ENCODE data around the gene IVNS1ABP.
"Not testable (repeated sequence)": the region's sequence is repeated elsewhere in the genome, so short reads cannot be mapped to it uniquely, and the experiment has no call there.

Gene IVNS1ABP

DNA sequence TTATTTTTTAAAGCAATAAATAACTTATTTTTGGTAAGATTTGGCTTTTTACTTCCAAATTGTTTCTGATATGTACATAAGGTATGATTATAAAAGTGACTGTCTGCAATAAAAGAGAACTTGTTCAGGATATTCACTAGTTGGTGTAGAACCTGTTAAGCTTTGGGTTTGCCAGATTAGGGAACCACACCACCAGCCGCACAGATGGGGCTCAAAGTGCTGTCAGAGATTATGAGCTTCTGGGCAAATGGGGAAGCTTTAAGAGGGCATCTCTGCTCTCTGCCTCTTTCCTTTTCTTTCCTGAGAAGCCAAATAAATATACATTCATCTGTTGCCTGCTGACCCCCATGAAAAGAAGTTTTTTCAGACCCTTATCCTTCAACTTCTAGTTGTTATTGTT, 25.4 kb downstream of the IVNS1ABP start:
- no peak for DNase-seq

DNA sequence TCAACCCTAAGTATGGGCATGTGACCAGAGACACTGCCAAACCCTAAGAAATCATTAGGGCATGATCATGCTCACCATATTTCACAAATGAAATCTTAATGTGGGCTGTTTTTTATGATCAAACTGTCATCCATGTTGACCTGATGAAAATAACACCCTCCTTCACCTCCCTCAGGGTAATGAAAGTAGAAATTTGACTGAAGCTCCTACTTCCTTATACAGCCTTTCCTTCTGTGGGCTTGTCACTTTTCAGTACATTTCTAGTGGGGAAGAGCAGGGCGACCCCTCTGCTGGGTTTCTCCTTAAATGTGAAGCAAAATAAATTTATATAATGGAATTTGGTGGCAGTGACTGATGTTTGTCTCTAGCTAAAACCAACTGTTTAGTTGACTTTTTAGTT, 25.9 kb downstream of the IVNS1ABP start:
- DNase-seq = no peak

DNA sequence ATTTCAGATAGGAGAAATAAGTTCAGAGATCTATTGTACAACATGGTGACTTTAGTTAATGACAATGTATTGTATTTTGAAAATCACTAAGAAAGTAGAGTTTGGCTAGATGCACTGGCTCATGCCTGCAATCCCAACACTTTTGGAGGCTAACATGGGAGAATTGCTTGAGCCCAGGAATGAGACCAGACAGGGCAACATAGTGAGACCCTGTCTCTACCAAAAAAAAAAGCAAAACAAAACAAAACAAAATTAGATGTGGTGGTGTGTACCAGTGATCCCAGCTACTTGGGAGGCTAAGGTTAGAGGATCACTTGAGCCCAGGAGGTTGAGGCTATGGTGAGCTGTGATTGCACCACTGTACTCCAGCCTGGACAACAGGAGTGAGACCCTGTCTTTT, 27.2 kb downstream of the IVNS1ABP start:
- no peak for DNase-seq

DNA sequence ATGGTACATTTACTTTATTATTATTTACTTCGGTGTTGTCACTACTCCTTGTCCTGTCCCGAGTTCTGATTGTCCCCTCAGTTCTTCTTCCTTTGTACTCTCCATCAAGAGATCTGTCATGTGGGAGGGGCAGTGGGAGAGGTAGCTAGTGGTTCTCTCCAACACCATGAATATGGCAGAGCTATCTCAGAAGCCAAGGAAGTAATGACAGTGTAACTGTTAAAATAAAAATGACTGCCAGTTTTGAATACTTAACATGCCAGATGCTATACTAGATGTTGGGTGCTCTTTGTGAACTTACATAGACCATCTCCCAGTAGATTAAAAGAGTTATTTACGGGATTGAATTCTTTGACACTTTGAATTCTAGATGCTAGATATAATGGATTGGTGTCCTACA, 28.6 kb downstream of the IVNS1ABP start:
- no peak for DNase-seq

DNA sequence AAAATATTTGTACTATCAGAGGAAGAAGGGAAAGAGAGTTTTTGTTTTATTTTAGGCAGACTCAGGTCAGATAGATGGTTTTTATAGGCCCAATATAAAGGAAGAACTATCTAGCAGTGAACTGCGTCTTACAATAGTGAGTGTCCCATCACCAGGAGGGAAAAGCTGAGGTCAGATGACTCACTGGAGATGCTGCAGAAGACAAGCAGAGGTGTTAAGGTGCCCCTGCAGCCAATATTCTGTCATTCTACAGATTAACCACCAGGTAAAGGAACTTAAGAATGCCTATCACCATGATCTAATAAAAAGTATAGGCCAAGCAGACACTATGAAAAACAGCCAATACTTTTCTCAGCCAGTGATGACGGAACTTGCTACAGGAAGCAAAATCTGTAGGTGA, 29.6 kb downstream of the IVNS1ABP start:
- no peak for DNase-seq

DNA sequence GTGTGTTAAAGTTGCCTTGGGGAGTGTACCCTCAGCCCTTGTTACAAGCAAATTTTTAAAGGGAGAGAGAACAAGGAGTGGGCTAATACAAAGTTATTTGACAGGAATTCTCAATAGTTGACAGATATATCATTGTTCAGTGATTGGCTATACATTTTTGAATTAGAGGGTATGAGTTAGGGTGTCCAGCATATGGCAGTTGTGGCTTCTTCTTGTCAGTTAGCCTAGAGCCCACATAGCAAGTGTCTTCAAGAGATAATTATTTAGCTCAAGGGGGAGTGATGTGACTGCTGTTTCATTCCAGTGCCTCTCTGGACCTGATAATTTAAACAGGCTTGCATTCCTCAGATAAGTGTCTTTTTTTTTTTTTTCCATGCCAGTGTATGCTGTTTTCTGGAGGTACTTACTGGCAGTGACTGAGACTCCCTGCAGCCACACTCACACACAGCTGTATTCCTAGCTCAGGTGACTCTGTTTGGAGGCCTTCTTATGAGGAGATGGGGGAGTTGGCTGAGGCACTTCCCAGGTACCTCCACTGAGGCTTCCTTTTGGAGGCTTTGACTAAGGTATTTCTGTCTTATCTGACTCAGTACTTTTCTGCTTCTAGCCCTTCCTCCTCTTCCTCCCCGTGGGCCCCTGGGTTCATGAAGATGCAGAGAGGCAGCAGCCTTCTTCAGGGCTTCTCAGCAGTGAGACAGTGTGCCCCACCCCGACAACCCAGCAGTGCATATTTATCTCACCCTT, 32.3 kb downstream of the IVNS1ABP start:
- DNase-seq = peak; percentile 17

DNA sequence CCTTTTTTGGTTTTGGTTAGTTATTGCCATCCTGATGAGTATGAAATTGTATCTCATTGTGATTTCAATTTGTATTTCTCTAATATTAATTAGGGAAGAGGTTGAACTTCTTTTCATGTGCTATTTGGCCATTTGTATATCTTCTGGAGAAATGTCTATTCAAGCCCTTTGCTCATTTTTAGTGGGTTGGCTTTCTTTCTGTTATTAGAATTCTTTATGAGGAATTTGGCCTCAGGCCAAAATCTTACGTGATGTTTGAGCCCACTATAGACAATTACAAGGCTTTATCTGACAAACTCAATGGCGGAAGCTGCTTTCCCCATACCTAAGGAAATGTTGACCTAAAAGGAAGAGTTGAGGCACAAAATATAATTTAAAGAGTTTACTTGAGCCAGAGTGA, 32.9 kb downstream of the IVNS1ABP start:
- no peak for DNase-seq

DNA sequence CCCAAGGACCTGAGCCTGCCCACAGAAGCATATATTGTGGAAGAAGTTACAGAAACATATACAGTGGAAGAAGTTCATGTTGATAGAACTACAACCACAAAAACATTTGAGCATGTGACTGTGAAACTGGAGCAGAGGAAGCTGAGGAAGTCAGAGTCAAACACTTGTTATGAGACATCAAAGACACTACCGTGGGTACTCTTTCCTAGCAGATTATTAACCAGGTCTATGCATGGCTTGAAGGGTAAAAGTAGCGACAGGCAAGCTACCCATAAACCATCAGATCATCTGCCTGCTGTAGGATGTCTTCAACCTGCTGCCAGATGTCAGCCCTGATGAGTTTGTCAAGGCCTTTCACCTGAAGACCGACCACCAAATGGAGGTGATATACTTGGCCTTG, 35.8 kb downstream of the IVNS1ABP start:
- no peak for DNase-seq

DNA sequence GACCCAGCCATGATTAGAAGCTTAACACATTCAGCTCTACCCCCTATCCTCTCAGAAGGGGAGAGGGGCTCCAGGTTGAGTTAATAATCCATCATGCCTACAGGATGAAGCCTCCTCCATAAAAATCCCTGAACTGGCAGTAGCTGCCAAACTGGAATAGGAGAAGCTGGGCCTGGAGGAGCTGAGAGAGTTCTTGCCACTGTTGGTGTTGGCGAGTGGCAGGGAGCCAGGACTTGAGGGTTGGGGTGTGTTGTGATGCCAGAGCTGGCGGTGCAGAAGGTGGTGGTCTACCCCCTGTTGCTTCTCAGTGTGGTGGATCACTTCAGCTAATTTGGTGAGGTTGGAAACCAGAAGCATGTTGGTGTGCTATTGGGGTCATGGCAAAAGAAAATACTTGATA, 36.5 kb downstream of the IVNS1ABP start:
- no peak for DNase-seq

DNA sequence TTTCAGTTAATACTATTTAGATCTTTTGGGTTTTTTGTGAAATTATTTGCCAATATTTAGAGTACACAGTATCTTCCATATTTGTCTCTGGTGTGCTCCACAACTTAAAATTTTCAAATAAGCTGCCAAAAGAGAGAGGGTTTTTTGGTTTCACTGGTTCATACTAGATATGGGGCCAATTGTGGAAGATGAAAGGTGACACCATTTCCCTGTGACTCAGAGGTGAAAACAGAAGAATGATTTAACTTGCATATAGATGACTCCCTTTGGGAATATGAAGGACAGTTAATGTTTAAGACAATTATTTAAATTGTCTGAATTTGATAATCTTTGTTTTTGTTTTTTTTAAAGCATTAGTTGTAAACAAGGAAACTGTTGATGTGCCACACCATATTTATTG, 37.5 kb downstream of the IVNS1ABP start:
- peak; percentile 17 for DNase-seq

DNA sequence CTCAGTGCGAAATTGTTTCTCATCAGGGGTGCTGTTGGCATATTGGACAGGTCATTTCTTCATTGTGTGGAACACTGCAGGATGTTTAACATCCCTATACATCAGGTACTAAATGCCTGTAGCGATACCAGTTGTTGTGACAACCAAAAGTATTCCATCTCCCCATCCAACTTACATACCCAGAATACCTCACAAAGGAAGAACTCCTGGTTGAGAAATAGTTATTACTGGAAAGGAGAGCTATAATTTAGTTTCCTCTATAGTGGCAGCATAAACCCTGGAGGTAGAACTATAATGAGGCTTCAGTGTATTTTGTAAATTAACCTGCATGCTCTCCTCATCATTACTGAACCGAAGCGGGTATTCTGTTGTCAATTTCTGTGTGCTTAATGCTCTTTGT, 45.1 kb downstream of the IVNS1ABP start:
- DNase-seq = no peak

DNA sequence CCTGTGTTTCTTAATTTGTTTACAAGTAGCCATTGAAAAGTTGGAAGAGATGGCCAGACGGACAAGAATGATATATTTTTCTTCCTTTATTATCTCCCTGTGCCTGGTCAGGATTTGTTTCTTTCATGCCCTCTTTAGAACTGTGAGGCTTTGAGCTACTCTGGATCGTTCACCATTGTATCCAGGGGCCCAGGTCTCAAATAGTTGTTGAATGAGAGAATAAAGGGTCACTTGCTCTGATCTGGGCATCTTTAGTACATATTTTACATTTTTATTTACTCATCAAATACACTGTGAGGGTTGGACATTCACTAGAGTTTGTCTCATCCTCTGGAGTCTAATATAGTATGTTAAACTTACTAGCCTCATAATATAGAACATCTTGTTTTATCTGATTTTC, 48.7 kb downstream of the IVNS1ABP start:
- DNase-seq = peak; percentile 15

DNA sequence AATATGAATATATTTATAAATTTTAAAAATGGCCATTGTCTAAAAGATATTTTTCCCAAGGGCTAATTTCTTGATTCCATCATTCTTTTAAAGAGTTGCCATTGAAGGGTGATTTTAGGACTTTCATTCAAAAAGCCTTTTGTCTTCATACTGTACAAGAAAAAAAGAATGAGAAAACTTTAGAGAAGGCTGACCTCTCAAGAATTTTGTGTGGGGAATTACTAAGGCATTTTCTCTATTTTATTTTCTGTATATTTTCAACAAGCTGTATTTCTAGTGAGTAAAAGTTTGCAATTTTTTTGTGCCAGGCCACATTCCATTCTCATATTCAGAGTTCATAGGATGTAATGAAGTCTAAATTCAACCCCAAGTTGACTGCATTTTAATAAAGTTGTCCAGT, 49.3 kb downstream of the IVNS1ABP start:
- DNase-seq = no peak

DNA sequence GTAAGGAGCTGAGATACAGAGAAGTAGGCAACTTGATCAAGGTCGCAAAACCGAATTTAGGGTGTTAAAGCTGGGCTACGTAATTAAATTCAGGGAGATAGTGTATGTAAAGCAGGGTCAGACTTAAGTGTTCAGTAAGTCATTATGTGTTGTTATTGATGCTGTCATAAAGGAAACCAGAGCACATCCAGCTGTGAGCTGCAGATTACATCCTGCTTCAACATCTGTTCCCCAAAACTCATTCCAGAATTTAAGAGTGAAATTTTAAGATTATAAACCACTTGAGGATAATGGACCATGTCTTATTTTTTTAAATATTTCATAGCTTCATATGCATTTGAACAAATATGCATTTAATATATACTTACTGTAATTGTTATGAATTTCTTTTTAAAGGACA, 49.7 kb downstream of the IVNS1ABP start:
- no peak for DNase-seq

DNA sequence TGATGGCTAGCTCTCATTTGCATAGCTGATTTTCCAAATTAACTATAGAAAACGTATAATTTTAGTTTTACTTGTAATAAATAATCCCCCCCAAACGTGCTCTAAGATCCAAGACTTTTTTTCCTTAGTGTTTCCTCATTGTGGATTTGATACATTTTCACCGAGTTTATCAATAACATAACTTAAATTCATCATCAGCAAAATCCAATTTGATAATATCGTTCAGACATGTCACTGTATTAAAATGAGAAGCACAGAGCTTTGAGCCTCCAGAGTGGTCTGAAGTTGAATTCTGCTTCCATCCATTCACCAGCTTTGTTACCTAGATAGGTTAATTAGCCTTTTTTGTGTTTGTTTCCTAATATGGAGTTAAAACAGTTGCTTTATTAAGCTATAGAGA, 51.7 kb downstream of the IVNS1ABP start:
- DNase-seq = no peak

DNA sequence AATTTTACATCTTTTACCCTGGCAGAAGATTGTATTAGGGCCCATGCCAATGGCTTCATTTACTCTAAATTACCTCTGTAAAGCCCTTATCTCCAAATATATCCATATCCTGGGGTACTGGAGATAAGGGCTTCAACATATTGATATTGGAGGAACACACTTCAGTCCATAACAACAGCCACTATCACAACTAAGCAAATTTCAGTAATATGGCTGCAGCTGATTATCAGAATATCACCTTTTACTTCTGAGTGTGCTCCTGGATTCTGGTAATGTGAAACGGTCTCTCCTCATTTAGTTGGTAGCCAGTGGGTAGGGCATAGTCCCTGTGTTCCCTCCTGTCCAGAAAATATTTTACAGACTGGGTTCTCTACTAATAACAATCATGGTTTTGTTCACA, 53.3 kb downstream of the IVNS1ABP start:
- DNase-seq = no peak

DNA sequence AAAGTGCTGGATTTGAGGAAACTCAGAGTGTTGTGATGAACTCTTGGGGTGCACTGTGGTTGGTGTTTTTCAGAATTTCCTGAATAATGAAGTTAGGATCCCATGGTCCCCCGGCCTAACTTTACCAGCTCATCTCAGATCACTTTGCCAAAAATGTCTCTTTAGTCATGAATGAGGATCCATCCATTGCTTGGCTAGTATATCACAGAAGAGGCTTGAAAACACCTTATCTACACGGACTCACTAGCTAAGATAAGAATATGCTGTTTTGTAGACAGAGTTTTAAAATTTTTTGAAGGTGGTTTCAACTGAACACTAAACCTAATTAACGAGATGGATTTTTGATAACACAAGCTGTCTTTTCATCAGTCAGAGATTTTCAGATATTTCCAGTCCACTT, 53.8 kb downstream of the IVNS1ABP start:
- no peak for DNase-seq

DNA sequence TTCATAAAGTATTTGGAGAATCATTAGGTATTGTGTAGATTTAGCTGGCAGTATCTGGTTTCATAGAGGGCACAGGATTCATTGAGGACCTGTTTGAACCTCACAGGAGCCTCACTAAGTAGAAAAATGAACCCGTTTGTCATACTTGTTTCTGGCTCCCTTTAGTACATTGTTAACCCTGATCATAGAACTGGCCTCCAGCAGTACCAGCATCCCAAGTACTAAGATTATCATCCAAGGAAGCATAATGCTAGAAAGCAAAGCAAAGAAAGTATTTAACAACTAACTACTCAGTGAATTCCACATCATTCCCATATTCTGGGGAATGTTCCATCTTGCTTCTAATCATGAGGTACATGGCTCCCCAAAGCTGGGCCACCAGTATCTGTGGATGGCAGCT, 54.9 kb downstream of the IVNS1ABP start:
- DNase-seq = no peak

DNA sequence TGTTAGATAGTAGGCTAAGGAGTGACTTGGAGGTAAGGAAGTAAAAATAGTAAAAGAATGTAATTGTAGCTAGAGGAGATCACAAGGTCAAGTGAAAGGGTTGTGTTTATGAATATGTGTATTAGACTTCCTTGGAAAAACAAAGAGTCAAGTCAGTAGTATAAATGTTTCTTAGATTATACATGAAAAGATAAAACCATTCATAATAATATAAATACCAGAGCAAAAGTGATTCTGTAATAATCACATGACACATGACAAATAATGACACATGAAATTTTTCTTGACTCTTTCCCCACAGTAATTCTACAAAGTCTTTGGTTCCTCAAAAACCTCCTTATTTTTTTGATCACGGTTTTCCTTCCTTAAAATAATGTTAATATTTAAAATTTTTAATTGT, 56.4 kb downstream of the IVNS1ABP start:
- no peak for DNase-seq

DNA sequence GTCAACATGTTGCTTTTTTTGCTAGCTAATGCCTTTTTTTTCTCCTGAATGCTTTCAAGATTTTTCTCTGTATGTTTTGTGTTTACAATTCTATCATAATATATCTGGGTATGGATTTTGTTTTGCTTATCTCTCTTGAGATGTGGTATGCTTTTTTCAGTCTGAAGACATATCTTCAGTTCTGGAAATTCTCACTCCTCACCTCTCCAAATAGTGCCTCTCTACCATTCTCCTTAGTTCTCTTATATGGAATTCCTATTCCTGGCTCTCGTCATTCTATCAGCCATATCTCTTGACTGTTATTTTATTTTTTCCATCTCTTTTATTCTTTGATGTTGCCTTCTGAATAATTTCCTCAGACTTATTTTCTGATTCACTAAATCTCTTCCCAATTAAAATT, 58.4 kb downstream of the IVNS1ABP start:
- DNase-seq = no peak

DNA sequence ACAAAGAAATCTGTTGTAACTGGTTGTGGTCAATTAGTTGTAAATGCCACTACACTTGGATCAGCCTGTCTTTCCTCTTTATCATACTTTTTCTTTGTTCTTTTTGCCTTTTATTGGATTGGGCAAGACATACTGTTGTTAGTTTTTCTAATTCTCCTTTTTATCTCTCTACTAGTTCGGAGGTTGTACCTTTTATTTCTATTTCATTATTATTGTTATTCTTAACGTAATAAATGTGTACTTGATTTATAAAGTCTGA, 59.2 kb downstream of the IVNS1ABP start:
- DNase-seq = no peak

DNA sequence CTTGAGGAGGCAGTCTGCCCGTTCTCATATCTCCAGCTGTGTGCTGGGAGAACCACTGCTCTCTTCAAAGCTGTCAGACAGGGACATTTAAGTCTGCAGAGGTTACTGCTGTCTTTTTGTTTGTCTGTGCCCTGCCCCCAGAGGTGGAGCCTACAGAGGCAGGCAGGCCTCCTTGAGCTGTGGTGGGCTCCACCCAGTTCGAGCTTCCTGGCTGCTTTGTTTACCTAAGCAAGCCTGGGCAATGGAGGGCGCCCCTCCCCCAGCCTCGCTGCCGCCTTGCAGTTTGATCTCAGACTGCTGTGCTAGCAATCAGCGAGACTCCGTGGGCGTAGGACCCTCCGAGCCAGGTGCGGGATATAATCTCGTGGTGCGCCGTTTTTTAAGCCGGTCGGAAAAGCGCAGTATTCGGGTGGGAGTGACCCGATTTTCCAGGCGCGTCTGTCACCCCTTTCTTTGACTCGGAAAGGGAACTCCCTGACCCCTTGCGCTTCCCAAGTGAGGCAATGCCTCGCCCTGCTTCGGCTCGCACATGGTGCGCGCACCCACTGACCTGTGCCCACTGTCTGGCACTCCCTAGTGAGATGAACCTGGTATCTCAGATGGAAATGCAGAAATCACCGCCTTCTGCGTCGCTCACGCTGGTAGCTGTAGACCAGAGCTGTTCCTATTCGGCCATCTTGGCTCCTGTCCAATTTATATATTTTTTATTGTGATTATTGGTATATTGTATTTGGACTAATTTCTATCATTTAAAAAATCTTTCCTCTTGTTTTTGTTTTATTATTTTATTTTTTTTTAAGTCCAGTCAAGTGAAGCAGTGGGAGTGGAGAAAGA, 59.7 kb downstream of the IVNS1ABP start:
- DNase-seq = not testable (repeated sequence)

DNA sequence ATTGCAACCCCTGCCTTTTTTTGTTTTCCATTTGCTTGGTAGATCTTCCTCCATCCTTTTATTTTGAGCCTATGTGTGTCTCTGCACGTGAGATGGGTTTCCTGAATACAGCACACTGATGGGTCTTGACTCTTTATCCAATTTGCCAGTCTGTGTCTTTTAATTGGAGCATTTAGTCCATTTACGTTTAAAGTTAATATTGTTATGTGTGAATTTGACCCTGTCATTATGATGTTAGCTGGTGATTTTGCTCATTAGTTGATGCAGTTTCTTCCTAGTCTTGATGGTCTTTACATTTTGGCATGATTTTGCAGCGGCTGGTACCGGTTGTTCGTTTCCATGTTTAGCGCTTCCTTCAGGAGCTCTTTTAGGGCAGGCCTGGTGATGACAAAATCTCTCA, 61.4 kb downstream of the IVNS1ABP start:
- DNase-seq = not testable (repeated sequence)

DNA sequence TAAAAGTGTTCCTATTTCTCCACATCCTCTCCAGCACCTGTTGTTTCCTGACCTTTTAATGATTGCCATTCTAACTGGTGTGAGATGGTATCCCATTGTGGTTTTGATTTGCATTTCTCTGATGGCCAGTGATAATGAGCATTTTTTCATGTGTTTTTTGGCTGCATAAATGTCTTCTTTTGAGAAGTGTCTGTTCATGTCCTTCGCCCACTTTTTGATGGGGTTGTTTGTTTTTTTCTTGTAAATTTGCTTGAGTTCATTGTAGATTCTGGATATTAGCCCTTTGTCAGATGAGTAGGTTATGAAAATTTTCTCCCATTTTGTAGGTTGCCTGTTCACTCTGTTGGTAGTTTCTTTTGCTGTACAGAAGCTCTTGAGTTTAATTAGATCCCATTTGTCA, 64.6 kb downstream of the IVNS1ABP start:
- DNase-seq = not testable (repeated sequence)

DNA sequence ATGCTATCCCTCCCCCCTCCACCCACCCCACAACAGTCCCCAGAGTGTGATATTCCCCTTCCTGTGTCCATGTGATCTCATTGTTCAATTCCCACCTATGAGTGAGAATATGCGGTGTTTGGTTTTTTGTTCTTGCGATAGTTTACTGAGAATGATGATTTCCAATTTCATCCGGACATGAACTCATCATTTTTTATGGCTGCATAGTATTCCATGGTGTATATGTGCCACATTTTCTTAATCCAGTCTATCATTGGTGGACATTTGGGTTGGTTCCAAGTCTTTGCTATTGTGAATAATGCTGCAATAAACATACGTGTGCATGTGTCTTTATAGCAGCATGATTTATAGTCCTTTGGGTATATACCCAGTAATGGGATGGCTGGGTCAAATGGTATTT, 65.1 kb downstream of the IVNS1ABP start:
- DNase-seq = not testable (repeated sequence)
